ENCODE data around the gene ADPRS.

ADPRS gene, protein sequence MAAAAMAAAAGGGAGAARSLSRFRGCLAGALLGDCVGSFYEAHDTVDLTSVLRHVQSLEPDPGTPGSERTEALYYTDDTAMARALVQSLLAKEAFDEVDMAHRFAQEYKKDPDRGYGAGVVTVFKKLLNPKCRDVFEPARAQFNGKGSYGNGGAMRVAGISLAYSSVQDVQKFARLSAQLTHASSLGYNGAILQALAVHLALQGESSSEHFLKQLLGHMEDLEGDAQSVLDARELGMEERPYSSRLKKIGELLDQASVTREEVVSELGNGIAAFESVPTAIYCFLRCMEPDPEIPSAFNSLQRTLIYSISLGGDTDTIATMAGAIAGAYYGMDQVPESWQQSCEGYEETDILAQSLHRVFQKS

DNA sequence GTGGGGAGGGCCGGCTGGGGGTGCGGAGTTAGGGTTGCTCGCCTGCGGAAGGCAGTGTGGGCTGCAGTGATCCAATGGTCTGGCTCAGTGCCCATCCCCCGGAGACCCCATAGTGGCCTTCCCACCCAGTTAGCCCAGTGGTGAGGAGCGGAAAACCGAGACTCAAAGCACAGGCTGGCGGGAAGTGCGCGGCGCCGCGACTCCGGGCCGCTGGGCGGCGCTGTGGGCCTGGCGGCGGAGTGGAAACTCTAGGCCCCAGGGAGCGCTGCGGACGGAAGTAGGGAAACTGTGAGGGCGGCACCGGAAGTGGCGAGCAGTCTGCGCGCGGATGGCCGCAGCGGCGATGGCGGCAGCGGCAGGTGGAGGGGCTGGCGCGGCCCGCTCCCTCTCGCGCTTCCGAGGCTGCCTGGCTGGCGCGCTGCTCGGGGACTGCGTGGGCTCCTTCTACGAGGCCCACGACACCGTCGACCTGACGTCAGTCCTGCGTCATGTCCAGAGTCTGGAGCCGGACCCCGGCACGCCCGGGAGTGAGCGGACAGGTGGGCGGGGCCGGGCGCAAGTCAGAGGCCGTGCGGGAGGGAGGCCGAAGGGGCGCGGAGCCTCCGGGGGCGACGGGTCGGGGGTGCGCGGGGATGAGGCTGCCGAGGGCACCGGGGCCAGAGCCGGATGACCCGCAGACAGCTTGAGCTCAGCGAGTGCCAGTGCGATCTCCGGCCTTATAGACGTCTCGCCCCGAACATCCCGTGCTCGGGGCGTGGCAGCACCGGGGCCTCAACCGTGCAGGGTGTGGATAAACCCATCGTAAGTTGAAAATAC is at the start of gene ADPRS:
TSS of gene ADPRS (plus strand) at position 316 of the 816 bp plus-strand sequence. CDS start at position 329, 13 bp downstream.
- Histone ChIP-seq H3K4me3 (ENCODE audit: low read depth, low read length, poor library complexity, severe bottlenecking) (peak within 1 kb of the TSS; percentile 79), H3K9me3 (ENCODE audit: low read length) (no peaks in the 10 kb centered on the region), H3K9me2 (ENCODE audit: low read depth, low read length) (no peaks in the 10 kb centered on the region), H3K9ac (ENCODE audit: low read length) (peak within 1 kb of the TSS; percentile 78), H3K36me3 (ENCODE audit: insufficient read depth, low read length) (peaks cover 31% of the 10 kb centered on the region), H3K27me3 (ENCODE audit: insufficient read depth, low read length) (no peaks in the 10 kb centered on the region), H3F3A (ENCODE audit: insufficient read depth, low read length) (no peaks in the 10 kb centered on the region), H2AFZ (ENCODE audit: low read length) (peak within 1 kb of the TSS; percentile 57), H3K4me1 (ENCODE audit: insufficient read depth, low read length, severe bottlenecking) (peaks cover 25% of the 10 kb centered on the region), H3K4me2 (ENCODE audit: low read length) (peak within 1 kb of the TSS; percentile 94), H3K27ac (ENCODE audit: low read depth, low read length, poor library complexity, severe bottlenecking) (no peak within 1 kb of the TSS), H3K79me2 (ENCODE audit: insufficient read depth, low read length) (no peaks in the 10 kb centered on the region), H4K20me1 (ENCODE audit: insufficient read depth, low read length) (no peaks in the 10 kb centered on the region)
- TF ChIP-seq, protein P1, sequence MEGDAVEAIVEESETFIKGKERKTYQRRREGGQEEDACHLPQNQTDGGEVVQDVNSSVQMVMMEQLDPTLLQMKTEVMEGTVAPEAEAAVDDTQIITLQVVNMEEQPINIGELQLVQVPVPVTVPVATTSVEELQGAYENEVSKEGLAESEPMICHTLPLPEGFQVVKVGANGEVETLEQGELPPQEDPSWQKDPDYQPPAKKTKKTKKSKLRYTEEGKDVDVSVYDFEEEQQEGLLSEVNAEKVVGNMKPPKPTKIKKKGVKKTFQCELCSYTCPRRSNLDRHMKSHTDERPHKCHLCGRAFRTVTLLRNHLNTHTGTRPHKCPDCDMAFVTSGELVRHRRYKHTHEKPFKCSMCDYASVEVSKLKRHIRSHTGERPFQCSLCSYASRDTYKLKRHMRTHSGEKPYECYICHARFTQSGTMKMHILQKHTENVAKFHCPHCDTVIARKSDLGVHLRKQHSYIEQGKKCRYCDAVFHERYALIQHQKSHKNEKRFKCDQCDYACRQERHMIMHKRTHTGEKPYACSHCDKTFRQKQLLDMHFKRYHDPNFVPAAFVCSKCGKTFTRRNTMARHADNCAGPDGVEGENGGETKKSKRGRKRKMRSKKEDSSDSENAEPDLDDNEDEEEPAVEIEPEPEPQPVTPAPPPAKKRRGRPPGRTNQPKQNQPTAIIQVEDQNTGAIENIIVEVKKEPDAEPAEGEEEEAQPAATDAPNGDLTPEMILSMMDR (IDR thresholded peaks at IDR 0.05; ENCODE audit: low read length), result peak; percentile 97
- TF ChIP-seq EZH2 (IDR thresholded peaks at IDR 0.05; ENCODE audit: borderline replicate concordance, low read length), result no peak

DNA sequence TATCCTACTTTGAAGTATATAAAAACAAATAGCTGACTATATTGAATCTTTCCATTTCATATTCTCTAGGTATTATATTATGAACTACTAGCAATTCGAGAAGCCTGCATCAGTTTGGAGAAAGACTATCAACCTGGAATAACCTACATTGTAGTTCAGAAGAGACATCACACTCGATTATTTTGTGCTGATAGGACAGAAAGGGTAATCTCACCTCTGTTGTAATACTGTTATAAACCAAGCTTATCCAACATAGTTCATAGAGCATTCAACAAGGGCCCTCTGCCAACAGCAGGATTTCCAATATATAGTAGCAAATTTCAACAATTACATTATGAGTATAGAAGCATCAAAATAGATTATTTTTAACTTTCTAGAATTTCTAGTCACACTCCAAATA is 48.5 kb upstream of the ADPRS start:
- no peaks in the 10 kb centered on the region for H3K9me2 ChIP-seq (ENCODE audit: low read depth, low read length)
- H3F3A ChIP-seq (ENCODE audit: insufficient read depth, low read length), result no peaks in the 10 kb centered on the region
- no peaks in the 10 kb centered on the region for H3K79me2 ChIP-seq (ENCODE audit: insufficient read depth, low read length)
- no peak overlapping the region for H3K4me2 ChIP-seq (ENCODE audit: low read length)
- H4K20me1 ChIP-seq (ENCODE audit: insufficient read depth, low read length), result no peaks in the 10 kb centered on the region
- H3K36me3 ChIP-seq (ENCODE audit: insufficient read depth, low read length), result peaks cover 53% of the 10 kb centered on the region
- H3K9ac ChIP-seq (ENCODE audit: low read length), result no peak overlapping the region
- H3K4me3 ChIP-seq (ENCODE audit: low read depth, low read length, poor library complexity, severe bottlenecking), result no peak overlapping the region
- H3K4me1 ChIP-seq (ENCODE audit: insufficient read depth, low read length, severe bottlenecking), result no peaks in the 10 kb centered on the region
- TF ChIP-seq, protein P1 (IDR thresholded peaks at IDR 0.05; ENCODE audit: low read length), result no peak
- no peak for TF ChIP-seq EZH2 (IDR thresholded peaks at IDR 0.05; ENCODE audit: borderline replicate concordance, low read length)
- H3K9me3 ChIP-seq (ENCODE audit: low read length), result no peaks in the 10 kb centered on the region
- H3K27me3 ChIP-seq (ENCODE audit: insufficient read depth, low read length), result no peaks in the 10 kb centered on the region
- no peak overlapping the region for H2AFZ ChIP-seq (ENCODE audit: low read length)
- H3K27ac ChIP-seq (ENCODE audit: low read depth, low read length, poor library complexity, severe bottlenecking), result no peak overlapping the region

DNA sequence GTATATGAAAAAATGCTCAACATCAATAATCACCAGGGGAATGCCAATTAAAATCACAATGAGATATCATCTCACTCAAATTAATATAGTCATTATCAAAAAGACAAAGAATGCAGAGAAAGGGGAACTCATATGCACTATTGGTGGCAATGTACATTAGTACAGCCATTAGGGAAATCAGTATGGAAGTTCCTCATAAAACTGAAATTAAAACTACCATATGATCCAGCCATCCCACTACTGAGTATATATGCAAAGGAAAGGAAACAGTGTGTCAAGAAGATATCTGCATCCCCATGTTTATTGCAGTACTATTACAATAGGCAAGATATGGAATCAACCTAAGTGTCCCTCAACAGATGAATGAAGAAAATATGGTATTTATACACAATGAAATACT is 36.9 kb upstream of the ADPRS start:
- no peaks in the 10 kb centered on the region for H3F3A ChIP-seq (ENCODE audit: insufficient read depth, low read length)
- TF ChIP-seq, protein P1 (IDR thresholded peaks at IDR 0.05; ENCODE audit: low read length), result no peak
- TF ChIP-seq EZH2 (IDR thresholded peaks at IDR 0.05; ENCODE audit: borderline replicate concordance, low read length), result no peak

More for the DNA sequence above, 36.9 kb upstream of the ADPRS start:
- Histone ChIP-seq H3K4me3 (ENCODE audit: low read depth, low read length, poor library complexity, severe bottlenecking) (no peak overlapping the region), H3K9me3 (ENCODE audit: low read length) (peaks cover 2% of the 10 kb centered on the region; the same call in 1 of the 2 replicates), H3K9me2 (ENCODE audit: low read depth, low read length) (no peaks in the 10 kb centered on the region), H3K79me2 (ENCODE audit: insufficient read depth, low read length) (no peaks in the 10 kb centered on the region), H3K27me3 (ENCODE audit: insufficient read depth, low read length) (no peaks in the 10 kb centered on the region), H3K4me2 (ENCODE audit: low read length) (no peak overlapping the region), H3K4me1 (ENCODE audit: insufficient read depth, low read length, severe bottlenecking) (no peaks in the 10 kb centered on the region), H2AFZ (ENCODE audit: low read length) (no peak overlapping the region), H3K9ac (ENCODE audit: low read length) (no peak overlapping the region), H3K27ac (ENCODE audit: low read depth, low read length, poor library complexity, severe bottlenecking) (no peak overlapping the region), H3K36me3 (ENCODE audit: insufficient read depth, low read length) (peaks cover 41% of the 10 kb centered on the region), H4K20me1 (ENCODE audit: insufficient read depth, low read length) (no peaks in the 10 kb centered on the region)

Data from OCI-LY1 (cell line).